Left renal cortex interstitium (tissue), 4 donors: Measurements from ENCODE around the gene POU6F1. TPM values are rescaled to one million over a fixed set of nuclear protein-coding genes. Genes with fewer than 3 reads are reported as not detected.

Experiments used
- DNase-seq, 4 donors: peaks; one replicate each; pipeline ENCODE4 v3.0.0-alpha.2; 2013; ENCODE audit warnings: low read depth in 4 of 4, low spot score in 2 of 4, missing footprints in 1 of 4
- polyA plus RNA-seq, 4 donors: library from polyadenylated mRNA; unstranded; fragments of 120-200 nt; gene quantifications; one replicate each; pipeline ENCODE4 v1.2.1, GENCODE V29; 2013; ENCODE audit not compliant: insufficient read length in 4 of 4

The POU6F1 gene
- polyA plus RNA-seq, 4 donors = 6.2 to 13.4 (median 11.1) TPM

DNA sequence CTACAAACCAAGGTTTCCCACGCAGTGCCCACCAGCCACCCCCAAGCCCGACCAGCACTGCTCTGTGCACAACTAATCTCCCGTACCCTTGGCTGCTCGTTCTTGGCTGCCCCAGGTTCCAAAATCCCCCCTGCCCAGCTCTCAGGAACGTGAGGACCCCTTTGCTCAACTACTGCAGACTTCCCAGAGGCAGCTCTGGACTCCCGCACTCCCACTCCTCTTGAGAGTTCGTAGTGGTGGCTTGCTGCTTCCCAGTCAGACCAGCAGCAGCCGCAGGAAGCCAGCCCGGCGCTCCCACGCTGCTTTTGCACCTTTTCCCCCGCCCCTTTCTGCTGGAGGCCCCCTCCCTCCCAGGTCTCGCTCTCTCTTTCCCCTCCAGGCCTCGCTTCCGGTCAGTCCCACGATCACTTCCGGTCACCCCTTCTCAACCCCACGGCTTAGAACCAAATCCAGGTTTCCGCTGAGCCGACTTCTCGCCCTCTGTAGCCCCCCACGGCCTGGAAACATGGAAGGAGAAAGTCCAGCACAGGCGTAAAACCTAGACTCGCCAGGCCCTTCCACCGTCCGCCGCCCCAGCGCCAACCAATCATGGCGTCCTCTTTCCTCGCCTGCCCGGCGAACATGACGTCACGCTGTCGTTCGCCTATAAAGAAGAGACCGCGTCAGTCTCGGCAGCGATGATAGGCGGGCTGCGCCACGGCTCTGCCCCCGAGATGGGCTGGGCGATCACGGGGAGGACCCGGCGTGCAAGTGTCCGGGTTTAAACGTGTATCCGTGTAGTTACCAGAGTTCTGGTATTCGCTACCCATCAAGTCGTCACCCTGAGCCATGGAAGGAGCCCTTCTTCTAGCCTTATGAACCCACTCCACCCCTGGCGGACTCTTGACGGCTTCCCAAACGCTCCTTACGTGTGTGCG is 45.1 kb downstream of the POU6F1 start, which contains the start of gene TFCP2:
Gene TFCP2, minus strand, starts transcription at position 621 of the 917 bp plus-strand sequence. CDS start 713 bp downstream, outside the sequence.
- peak; percentile 92 to 97 (median 96) for DNase-seq

DNA sequence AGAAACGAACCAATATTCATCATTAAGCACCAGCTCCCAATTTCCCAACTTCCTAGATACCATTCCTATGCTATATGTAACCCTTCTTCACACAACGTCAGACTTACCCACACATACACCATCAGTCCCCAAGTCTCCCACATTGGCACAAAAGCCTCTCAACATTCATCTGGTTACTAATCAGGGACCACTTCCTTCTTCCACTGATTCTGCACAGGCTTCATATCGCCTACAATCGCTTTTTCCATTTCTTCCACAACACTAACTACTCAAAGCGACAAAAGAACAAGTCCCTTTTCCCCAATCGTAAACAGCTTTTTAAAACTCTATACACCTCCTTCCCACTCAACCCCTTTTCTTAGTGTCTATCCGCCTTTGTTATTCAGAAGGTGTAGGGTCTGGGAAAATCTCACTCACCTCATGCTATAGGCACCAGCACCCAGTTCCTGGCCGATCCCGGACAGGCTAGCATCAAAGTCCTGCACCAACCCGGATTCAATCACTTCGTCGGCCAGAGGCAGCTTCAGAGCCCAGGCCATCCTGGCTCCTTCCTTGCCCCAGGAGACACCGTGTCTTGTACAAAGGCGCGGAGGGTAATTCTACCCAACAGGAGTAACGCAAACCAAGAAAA is 45.9 kb downstream of the POU6F1 start:
- no peak for DNase-seq

DNA sequence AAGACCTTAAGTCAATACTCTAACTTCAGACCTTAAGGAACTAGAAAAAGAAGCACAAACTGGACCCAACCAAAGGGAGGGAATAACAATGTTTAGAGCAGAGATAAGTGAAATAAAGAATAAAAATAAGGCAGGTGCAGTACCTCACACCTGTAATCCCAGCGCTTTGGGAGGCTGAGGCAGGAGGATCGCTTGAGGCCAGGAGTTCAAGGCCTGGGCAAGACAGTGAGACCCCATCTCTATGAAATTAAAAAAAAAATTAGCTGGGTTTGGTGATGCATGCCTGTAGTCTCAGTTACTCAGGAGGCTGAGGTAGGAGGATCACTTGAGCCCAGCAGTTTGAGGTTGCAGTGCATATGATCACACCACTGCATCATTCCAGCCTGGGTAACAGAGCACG is 54.1 kb downstream of the POU6F1 start:
- no peak for DNase-seq

DNA sequence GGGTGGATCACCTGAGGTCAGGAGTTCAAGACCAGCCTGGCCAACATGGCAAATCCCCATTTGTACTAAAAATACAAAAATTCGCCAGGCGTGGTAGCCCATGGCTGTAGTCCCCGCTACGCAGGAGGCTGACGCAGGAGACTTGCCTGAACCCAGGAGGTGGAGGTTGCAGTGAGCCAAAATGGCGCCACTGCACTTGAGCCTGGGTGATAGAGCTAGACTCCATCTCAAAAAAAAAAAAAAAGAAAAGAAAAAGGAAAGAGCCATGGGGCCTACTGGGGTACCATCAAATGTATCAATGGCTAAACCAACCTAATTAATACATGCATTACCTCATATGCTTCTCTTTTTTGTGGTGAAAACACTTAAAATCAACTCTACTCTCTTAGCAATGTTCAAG is 55.6 kb downstream of the POU6F1 start:
- no peak for DNase-seq

DNA sequence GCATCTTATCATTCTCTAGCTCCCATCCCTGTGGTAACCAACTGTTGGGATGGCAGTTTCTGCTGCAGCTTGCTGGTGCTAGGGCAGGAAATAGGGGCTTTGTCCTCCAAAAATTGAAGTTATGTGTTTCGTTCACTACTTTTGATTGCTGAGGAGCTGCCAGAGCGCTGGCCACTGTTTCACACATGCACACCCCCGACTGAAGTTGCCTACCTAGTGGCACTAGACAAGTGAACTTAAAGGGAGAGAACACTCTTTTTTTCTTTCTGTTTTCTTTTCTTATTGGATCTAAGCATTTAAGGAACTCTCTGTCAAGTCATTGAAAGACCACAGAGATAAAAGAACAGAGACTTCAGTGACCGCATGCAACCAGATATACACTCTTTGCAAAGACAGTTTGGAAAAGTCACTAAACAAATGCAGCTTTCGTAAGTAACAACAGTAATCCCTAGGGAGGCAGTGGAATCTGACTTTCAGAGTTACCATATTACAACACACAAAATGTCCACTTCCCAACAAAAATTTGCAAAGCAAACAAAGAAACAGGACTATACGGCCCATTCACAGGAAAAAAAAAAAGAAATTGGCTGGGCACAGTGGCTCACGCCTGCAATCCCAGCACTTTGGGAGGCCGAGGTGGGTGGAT is 56.9 kb downstream of the POU6F1 start:
- DNase-seq = no peak

DNA sequence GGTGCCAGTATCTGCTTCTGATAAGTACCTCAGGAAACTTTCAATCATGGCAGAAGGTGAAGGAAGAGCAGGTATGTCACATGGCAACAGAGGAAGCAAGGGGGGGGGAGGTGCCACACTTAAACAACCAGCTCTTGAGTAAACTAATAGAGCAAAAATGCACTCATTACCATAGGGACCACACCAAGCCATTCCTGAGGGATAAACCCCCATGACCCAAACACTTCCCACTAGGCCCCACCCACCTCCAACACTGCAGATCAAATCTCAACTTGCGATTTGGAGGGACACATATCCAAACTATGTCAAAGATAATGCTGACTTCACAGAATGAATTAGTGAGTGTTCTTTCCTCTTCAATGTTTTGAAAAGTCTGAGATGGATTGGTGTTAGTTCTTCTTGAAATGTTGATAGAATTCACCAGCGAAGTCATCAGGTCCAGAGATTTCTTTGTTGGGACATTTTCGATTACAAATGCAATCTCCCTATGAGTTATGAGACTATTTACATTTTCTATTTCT is 61.6 kb downstream of the POU6F1 start:
- DNase-seq = no peak

DNA sequence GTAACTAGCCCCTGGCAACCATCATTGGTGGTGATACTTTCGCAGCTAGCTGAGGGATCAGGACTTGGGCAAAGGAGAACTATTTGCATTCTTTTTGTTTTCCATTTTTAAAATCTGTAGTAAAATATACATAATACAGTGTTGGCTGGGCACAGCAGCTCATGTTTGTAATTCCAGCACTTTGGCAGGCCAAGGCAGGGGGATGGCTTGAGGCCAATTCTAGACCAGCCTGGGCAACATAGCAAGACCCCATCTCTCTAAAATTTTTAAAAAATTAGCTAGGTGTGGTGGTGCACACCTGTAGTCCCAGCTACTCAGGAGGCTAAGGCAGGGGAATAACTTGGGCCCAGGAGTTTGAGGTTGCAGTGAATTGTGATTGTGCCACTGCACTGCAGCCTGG is 64.9 kb downstream of the POU6F1 start:
- no peak for DNase-seq

DNA sequence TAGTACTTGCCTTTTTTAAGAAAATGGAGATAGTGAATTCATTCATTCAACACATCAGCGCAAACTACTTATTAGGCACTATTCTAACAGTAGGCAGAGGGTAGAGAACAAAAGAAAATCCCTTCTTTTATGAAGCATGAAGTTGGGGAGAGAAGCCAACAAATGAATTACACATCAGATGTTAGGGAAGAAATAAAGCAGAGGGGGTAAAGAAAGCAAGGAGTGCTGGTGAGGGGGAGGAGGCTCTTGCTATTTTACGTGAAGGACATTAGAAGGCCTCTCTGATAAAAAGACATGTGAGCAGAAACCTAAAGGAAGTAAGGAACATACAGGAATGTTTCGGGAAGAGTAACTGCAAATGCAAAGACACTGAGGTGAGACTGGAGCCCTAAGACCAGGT is 67.1 kb downstream of the POU6F1 start:
- DNase-seq = no peak

DNA sequence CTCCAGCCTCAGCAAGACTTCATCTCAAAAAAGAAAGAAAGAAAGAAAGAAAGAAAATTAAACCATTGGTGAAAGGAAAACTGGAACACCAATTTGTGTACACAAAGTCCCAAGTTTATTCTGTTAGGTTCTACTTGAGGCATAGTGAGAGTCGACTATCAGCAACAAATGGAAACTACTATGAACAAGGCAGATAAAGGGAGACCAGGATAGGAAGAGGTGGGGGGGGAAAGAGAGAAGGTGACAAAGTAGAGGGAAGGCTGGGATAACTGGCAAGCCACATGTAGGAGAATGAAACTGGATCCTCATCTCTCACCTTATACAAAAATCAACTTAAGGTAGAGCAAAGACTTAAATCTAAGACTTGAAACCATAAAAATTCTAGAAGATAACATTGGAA is 70.6 kb downstream of the POU6F1 start:
- DNase-seq = no peak

DNA sequence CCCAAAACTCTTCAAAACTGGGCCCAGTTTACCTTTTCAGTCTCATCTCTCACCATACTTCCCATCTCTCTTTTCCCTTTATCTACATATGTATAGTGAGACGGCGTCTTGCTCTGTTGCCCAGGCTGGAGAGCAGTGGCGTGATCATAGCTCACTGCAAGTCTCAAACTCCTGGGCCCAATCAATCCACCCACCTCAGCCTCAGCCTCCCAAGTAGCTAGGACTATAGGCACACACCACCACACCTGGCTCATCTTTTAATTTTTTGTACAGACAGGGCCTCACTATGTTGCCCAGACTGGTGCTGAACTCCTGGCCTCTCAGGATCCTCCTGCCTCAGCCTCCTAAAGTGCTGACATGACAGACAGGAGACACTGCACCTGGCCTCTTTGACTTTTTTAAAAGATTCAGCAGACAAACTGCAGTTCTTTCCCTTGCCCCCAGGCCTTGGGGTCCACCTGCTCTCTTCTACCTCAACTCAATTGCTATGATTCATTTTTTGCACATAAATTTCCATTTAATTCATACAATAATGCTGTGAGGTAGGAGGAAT is 78.5 kb downstream of the POU6F1 start:
- no peak for DNase-seq

Other genes with a start within 250 kb of the POU6F1 start
- gene SLC11A2, start 191.7 kb downstream of the POU6F1 start, polyA plus RNA-seq = 10 to 100 TPM; 43.1 to 64.4 (median 51.8) TPM
- gene LETMD1, start 169.7 kb downstream of the POU6F1 start, polyA plus RNA-seq = 100 to 1,000 TPM in 2 of 4 donors, 10 to 100 TPM in 2; 78.4 to 165 (median 111) TPM
- gene CSRNP2, start 134.5 kb downstream of the POU6F1 start, polyA plus RNA-seq = 10 to 100 TPM; 34.9 to 44.9 (median 39.0) TPM
- gene TFCP2, start 44.9 kb downstream of the POU6F1 start, polyA plus RNA-seq = 10 to 100 TPM; 49.5 to 59.0 (median 54.7) TPM
- 100 to 1,000 TPM; 253 to 341 (median 269) TPM for gene DAZAP2, start 20.8 kb upstream of the POU6F1 start, polyA plus RNA-seq
- gene SMAGP, start 52.4 kb upstream of the POU6F1 start, polyA plus RNA-seq = 10 to 100 TPM; 18.1 to 24.7 (median 22.3) TPM
- gene BIN2, start 106.1 kb upstream of the POU6F1 start, polyA plus RNA-seq = 1 to 10 TPM; 1.9 to 3.6 (median 2.8) TPM
- gene CELA1, start 128.6 kb upstream of the POU6F1 start, polyA plus RNA-seq = not detected
- gene GALNT6, start 173.3 kb upstream of the POU6F1 start, polyA plus RNA-seq = 1 to 10 TPM; 4.4 to 6.8 (median 6.1) TPM
- gene SLC4A8, start 206.8 kb upstream of the POU6F1 start, polyA plus RNA-seq = 1 to 10 TPM; 2.9 to 5.1 (median 4.6) TPM